Lower leg skin (tissue), 4 donors: ENCODE data around the gene CH25H. TPM values are rescaled to one million over a fixed set of nuclear protein-coding genes. Genes with fewer than 3 reads are reported as not detected.

ENCODE experiments used
- DNase-seq, 2 donors: peaks; one replicate each; pipeline ENCODE4 v3.0.0-alpha.2; 2019; ENCODE audit warnings: low spot score in 2 of 2
- H3K4me3 ChIP-seq: fragments of 200-600 bp; sonication (generic); 2 replicates; pipeline ENCODE4 v1.5.1; 2017; ENCODE audit warnings: mild to moderate bottlenecking, low read depth; ENCODE audit not compliant: poor library complexity, severe bottlenecking
- CTCF ChIP-seq, 3 donors: fragments of 450-650 bp; IDR thresholded peaks; one replicate each; pipeline ENCODE4 v1.5.1; 2016; ENCODE audit warnings: antibody characterized with exemption in 3 of 3, mild to moderate bottlenecking in 3 of 3, moderate library complexity in 2 of 3
- POLR2A ChIP-seq, 2 donors: fragments of 450-650 bp; IDR thresholded peaks; one replicate each; pipeline ENCODE4 v1.6.1; 2016 to 2017; ENCODE audit warnings: antibody characterized with exemption in 2 of 2, mild to moderate bottlenecking in 1 of 2, moderate library complexity in 1 of 2
- WGBS, 2 donors: methylation state at CpG; one replicate each; pipeline ENCODE4 v1.1.5; 2018; 5-methylcytosine and 5-hydroxymethylcytosine counted together
- intact Hi-C: fragments of 100-400 bp; cut with DNase I; formaldehyde crosslinking; loops from one replicate; pipeline ENCODE4 v1.15.0; 2023; ENCODE audit warnings: low total_unique reads
- total RNA-seq, 4 donors: library from RNA; depleted of rRNA; stranded (reverse); fragments of >200 nt; gene quantifications; one replicate each; pipeline ENCODE4 v1.1.0, GENCODE V29; 2016

CH25H gene
- total RNA-seq, 4 donors from 2014 or later = 0.45 to 2.8 (median 0.97) TPM

- DNase-seq = no peak
- no peak overlapping the region for H3K4me3 ChIP-seq
- 93 to 100% methylated on average over 1 of the region's 1 CpG for WGBS, 2 donors
- TF ChIP-seq POLR2A (IDR thresholded peaks at IDR 0.05) (no peak), CTCF (IDR thresholded peaks at IDR 0.05) (no peak)
- intact Hi-C loops = no loop called here
Measured at GRCh38 chr10:89226891-89227290, 19.8 kb upstream of the CH25H start.

DNA sequence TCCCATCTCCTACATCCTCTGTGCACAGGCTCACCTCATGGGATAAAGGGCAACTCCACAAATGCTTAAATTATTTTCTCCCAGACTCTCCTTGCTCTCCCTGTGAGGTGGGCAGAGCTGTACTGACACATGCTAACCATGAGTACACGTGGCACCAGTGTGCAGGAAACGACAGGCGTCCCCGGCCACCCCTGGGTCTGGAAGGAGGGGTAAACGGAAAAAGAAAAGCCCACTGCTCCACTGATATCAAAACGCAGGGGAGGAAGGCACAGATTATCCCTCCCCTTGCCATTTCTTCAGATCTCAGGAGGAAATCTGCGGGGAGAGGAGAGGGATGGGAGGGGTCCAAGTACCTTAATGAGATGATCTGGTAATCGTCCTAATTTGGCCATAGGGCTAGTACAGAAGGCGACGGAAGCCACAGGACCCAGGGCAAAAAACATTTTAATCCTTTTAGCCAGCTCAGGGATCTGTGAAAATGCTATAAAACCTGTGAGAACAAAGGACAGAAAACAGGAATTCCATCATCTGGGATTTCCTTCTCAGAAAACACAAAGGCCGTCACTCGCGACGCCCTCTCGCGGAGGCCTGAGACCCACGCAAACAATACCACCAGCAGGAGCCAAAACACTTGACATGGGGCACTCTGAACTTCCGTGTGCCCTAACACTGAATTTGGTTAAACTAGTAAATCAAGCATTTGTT lies 17.8 kb upstream of the CH25H start:
- intact Hi-C loops = no loop called here
- no peak for TF ChIP-seq POLR2A (IDR thresholded peaks at IDR 0.05)
- no peak for TF ChIP-seq CTCF (IDR thresholded peaks at IDR 0.05)
- H3K4me3 ChIP-seq = no peak overlapping the region
- no peak for DNase-seq
- 65 to 67% methylated on average over 18 of the region's 18 CpGs for WGBS, 2 donors

GRCh38 chr10:89221919-89222318 lies 14.8 kb upstream of the CH25H start:
- no peak for DNase-seq
- H3K4me3 ChIP-seq = no peak overlapping the region
- intact Hi-C loops = no loop called here
- 36 to 43% methylated on average over 2 of the region's 2 CpGs for WGBS, 2 donors
- TF ChIP-seq CTCF (IDR thresholded peaks at IDR 0.05) = no peak
- no peak for TF ChIP-seq POLR2A (IDR thresholded peaks at IDR 0.05)

DNA sequence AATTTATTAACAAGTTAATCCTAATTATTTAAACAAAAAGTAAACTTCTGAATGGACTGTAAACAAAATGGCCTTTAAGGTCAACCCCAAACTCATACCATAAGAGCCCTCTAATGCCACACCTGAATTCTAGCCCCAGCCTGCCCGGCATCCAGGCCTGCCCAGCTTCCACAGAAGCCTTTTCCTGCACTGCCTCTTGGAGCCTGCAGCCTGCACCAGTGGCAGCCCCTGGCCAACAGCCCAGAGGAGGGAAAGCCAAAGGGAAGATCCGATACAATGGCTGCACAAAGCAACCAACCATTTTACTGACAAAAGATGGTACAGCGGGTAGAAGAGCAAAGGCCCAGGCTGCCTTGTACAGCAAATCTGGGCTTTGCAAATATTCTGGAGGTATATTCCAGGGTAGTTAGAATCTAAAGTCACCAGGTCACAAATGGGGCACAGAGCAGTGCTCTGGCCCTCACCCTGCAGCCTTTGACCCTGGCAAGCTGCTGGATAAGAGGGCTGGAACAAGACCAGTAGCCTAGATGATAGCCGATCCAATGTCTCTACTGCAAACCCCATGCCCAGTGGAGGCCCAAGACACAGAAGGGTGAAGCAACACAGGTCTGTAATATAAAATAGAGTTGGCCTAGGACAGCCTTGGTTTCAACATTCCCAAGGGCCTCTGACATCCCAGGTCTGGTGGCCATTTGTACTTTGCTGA lies 12.5 kb upstream of the CH25H start:
- TF ChIP-seq CTCF (IDR thresholded peaks at IDR 0.05) (no peak), POLR2A (IDR thresholded peaks at IDR 0.05) (no peak)
- intact Hi-C loops = loop anchor here (5.0 kb wide), 1 partner anchor 282 kb away; no protein-coding TSS in a partner anchor
- H3K4me3 ChIP-seq = no peak overlapping the region
- DNase-seq = no peak
- 64 to 67% methylated on average over 4 of the region's 4 CpGs for WGBS, 2 donors

DNA sequence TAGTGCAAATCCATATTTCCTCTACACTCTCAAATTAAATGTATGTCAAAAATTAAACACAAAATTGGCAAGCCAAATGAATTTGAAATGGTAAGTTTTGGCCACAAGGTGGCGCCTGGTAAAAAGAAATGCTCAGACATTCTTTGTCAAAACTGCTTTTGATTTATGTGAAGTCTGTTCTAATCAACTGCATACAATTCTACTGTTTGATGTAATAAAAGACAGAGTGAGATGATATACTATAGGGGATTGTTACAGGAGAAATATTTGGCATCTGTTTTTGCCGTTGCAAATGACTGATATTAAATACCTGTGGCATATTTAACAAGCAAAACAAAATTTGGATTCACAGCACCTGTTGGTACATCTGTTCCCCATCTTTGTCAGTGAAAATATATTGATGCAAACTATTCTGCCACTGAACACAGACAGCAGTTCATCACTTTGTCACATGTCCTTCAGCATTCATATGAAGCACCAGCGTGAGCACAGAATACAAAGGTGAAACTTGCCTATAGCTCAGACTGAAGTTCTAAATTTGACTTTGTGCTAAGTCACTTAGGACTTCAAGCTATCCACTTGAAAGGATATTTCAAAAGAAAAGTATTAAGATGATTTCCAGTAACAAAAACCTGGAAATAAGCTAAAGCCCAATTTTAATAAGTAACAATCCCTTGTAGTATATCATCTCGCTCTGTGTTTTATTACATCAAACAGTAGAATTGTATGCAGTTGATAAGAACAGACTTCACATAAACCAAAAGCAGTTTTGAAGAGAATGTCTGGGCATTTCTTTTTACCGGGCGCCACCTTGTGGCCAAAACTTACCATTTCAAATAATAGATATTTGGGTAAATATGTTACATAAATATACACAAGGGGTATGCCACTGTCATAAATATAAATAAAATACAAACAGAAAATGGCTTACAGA lies 10.2 kb upstream of the CH25H start:
- intact Hi-C loops = loop anchor here (5.0 kb wide), 1 partner anchor 280 kb away; no protein-coding TSS in a partner anchor
- TF ChIP-seq POLR2A (IDR thresholded peaks at IDR 0.05) (no peak), CTCF (IDR thresholded peaks at IDR 0.05) (peak in 1 of 3 donors; percentile 8)
- 7% methylated on average over 6 of the region's 6 CpGs for WGBS, 2 donors
- peak in 1 of 2 donors; percentile 46 for DNase-seq
- H3K4me3 ChIP-seq = no peak overlapping the region
